ENCODE data around the gene C10orf71. TPM values are rescaled to one million over a fixed set of nuclear protein-coding genes. Genes with fewer than 3 reads are reported as not detected.

The C10orf71 gene
- total and polyA plus RNA-seq, 2 of the 8 experiments (the other 6 are each of a cell fraction or from before 2014, with no cell fraction given) = not detected

GRCh38 chr10:49320191-49320590 is 21.2 kb downstream of the C10orf71 start:
- no peak overlapping the region for H3K4ac ChIP-seq (replicated peaks; ENCODE audit: insufficient read length, low read depth, low read length)
- no peak overlapping the region for H2BK120ac ChIP-seq (replicated peaks; ENCODE audit: low read depth, low read length)
- H2BK12ac ChIP-seq (ENCODE audit: low read depth, low read length) = no peak overlapping the region
- no peak overlapping the region for H2AFZ ChIP-seq (ENCODE audit: low read length)
- FAIRE-seq (no peak), DNase-seq (ENCODE audit: low read depth in 1 of 2, low spot score in 2 of 2) (no peak)
- no peak overlapping the region for H3K23ac ChIP-seq (ENCODE audit: insufficient read length)
- no peak overlapping the region for H2BK20ac ChIP-seq (ENCODE audit: low read length)
- H3K14ac ChIP-seq (ENCODE audit: insufficient read length) = no peak overlapping the region
- no peaks in the 10 kb centered on the region for H3K23me2 ChIP-seq (ENCODE audit: low read depth, low read length)
- no peaks in the 10 kb centered on the region for H3K9me3 ChIP-seq (ENCODE audit: insufficient read depth in 2 of 2, low read depth in 1 of 2, low read length in 1 of 2)
- no peak overlapping the region for H2AK5ac ChIP-seq (ENCODE audit: low read depth, low read length)
- H4K5ac ChIP-seq (ENCODE audit: insufficient read length, low read depth, low read length) = no peak overlapping the region
- H3K4me2 ChIP-seq (ENCODE audit: insufficient read depth in 1 of 2, low read depth in 2 of 2, low read length in 2 of 2) = no peak overlapping the region
- no peak overlapping the region for H3K9ac ChIP-seq (replicated peaks in 1 of 4; ENCODE audit: extremely low read depth in 1 of 4, low read depth in 3 of 4, low read length in 3 of 4)
- H4K20me1 ChIP-seq (replicated peaks in 1 of 2; ENCODE audit: control insufficient read depth in 1 of 2, insufficient read depth in 2 of 2, low read length in 2 of 2) = no peaks in the 10 kb centered on the region
- H3K18ac ChIP-seq (ENCODE audit: extremely low read depth, low read length) = no peak overlapping the region
- H3K36me3 ChIP-seq (ENCODE audit: control insufficient read depth in 2 of 4, insufficient read depth in 4 of 4, low read length in 3 of 4) = no peaks in the 10 kb centered on the region
- H2BK15ac ChIP-seq (ENCODE audit: low read length) = no peak overlapping the region
- H3K56ac ChIP-seq (replicated peaks; ENCODE audit: insufficient read length, low read depth, low read length) = no peak overlapping the region
- H3K4me1 ChIP-seq (replicated peaks in 1 of 4; ENCODE audit: control insufficient read depth in 3 of 4, insufficient read depth in 4 of 4, low read length in 3 of 4) = no peaks in the 10 kb centered on the region
- CTCF ChIA-PET (ENCODE audit: partially characterized antibody) = interaction anchor here (0.9 to 2.5 kb wide), 2 partner anchors 9 to 11 kb away, joined by 5 to 6 read pairs; no protein-coding TSS in a partner anchor
- no peaks in the 10 kb centered on the region for H3K79me2 ChIP-seq (ENCODE audit: control insufficient read depth in 1 of 2, insufficient read depth in 2 of 2, low read length in 2 of 2)
- H3K27ac ChIP-seq (ENCODE audit: low read depth, low read length) = no peak overlapping the region
- no peak overlapping the region for H4K91ac ChIP-seq (replicated peaks; ENCODE audit: insufficient read length, low read length)
- WGBS, 2 experiments (ENCODE audit: extremely low coverage in 1 of 2, insufficient coverage in 1 of 2, insufficient read length in 1 of 2, insufficient replicate concordance in 2 of 2, low coverage in 1 of 2, low lambda C conversion rate in 2 of 2, missing lambda C conversion rate in 1 of 2) = 77% methylated on average over 2 of the region's 2 CpGs; no CpG with 5 or more reads in 1 of the 2 experiments
- POLR2A ChIA-PET (ENCODE audit: partially characterized antibody) = no interaction called here
- peak overlapping the region; percentile 20; the same call in 1 of the 2 replicates for H4K8ac ChIP-seq (ENCODE audit: extremely low read depth, insufficient read depth, low read length)
- H3K4me3 ChIP-seq (ENCODE audit: extremely low read depth in 1 of 4, insufficient read depth in 2 of 4, low read depth in 3 of 4, low read length in 4 of 4) = no peak overlapping the region
- no peak overlapping the region for H2BK5ac ChIP-seq (ENCODE audit: low read depth, low read length)
- H3K27me3 ChIP-seq (replicated peaks in 1 of 4; ENCODE audit: control insufficient read depth in 3 of 4, extremely low read depth in 1 of 4, insufficient read depth in 3 of 4, low read length in 3 of 4) = no peaks in the 10 kb centered on the region
- H3K79me1 ChIP-seq (ENCODE audit: low read depth, low read length) = no peaks in the 10 kb centered on the region
- TF ChIP-seq, protein P1, sequence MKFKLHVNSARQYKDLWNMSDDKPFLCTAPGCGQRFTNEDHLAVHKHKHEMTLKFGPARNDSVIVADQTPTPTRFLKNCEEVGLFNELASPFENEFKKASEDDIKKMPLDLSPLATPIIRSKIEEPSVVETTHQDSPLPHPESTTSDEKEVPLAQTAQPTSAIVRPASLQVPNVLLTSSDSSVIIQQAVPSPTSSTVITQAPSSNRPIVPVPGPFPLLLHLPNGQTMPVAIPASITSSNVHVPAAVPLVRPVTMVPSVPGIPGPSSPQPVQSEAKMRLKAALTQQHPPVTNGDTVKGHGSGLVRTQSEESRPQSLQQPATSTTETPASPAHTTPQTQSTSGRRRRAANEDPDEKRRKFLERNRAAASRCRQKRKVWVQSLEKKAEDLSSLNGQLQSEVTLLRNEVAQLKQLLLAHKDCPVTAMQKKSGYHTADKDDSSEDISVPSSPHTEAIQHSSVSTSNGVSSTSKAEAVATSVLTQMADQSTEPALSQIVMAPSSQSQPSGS (IDR thresholded peaks at IDR 0.05; ENCODE audit: low read length) = no peak
- TF ChIP-seq EGR1 (IDR thresholded peaks at IDR 0.05; ENCODE audit: borderline replicate concordance, low read depth, low read length) (no peak), TAF7 (optimal IDR thresholded peaks at IDR 0.05; ENCODE audit: borderline replicate concordance, low read depth, low read length) (no peak), RFX5 (IDR thresholded peaks at IDR 0.05; ENCODE audit: borderline replicate concordance, low read depth, low read length) (no peak), TBP (IDR thresholded peaks at IDR 0.05; ENCODE audit: low read depth, low read length) (no peak), ZNF274 (IDR thresholded peaks at IDR 0.05; ENCODE audit: borderline replicate concordance, extremely low read depth, low read length) (no peak), FOSL1 (IDR thresholded peaks at IDR 0.05; ENCODE audit: insufficient read depth, low read depth, low read length) (no peak), SP1 (IDR thresholded peaks at IDR 0.05; ENCODE audit: low read depth, low read length) (no peak), MAX (IDR thresholded peaks at IDR 0.05) (no peak), SIN3A (conservative IDR thresholded peaks at IDR 0.05 in 1 of 2, IDR thresholded peaks at IDR 0.05 in 1 of 2; ENCODE audit: low read depth in 1 of 2, low read length in 2 of 2) (no peak), RAD21 (IDR thresholded peaks at IDR 0.05 in 1 of 2, conservative IDR thresholded peaks at IDR 0.05 in 1 of 2; ENCODE audit: low read depth in 2 of 2, low read length in 2 of 2) (no peak), POU5F1 (IDR thresholded peaks at IDR 0.05; ENCODE audit: low read depth, low read length) (no peak)
